ENCODE data around the gene ELF1. TPM values are rescaled to one million over a fixed set of nuclear protein-coding genes. Genes with fewer than 3 reads are reported as not detected.
A peak's percentile ranks its signal among the peaks of the same experiment; 100 is the strongest.

The ELF1 gene
- total RNA-seq = 100 to 1,000 TPM; 159 to 169 TPM

GRCh38 chr13:41019011-41019487 is at the start of gene ELF1:
TSS of gene ELF1 (minus strand) at chr13:41019316. CDS start at chr13:40982054, 37,262 bp downstream.
- DNase-seq = peak; percentile 71
- CTCF ChIA-PET = interaction anchor here (1.1 to 6.0 kb wide), 7 partner anchors 11 to 45 kb away, joined by 3 to 41 read pairs (median 14); partner anchors contain the start of gene WBP4
- H3K36me3 Mint-ChIP-seq (ENCODE audit: low read depth) = peaks cover 36% of the 10 kb centered on the region
- H3K27ac Mint-ChIP-seq = peak within 1 kb of the TSS; percentile 98
- no peaks in the 10 kb centered on the region for H3K9me3 Mint-ChIP-seq
- H3K4me1 Mint-ChIP-seq = peaks cover 41% of the 10 kb centered on the region
- peak within 1 kb of the TSS; percentile 88 for H3K4me3 Mint-ChIP-seq
- POLR2A ChIA-PET = interaction anchor here (0.9 to 17.6 kb wide), 16 partner anchors 11 to 446 kb away, joined by 3 to 445 read pairs (median 10); partner anchors contain the start of gene WBP4
- H3K27me3 Mint-ChIP-seq = no peaks in the 10 kb centered on the region

DNA sequence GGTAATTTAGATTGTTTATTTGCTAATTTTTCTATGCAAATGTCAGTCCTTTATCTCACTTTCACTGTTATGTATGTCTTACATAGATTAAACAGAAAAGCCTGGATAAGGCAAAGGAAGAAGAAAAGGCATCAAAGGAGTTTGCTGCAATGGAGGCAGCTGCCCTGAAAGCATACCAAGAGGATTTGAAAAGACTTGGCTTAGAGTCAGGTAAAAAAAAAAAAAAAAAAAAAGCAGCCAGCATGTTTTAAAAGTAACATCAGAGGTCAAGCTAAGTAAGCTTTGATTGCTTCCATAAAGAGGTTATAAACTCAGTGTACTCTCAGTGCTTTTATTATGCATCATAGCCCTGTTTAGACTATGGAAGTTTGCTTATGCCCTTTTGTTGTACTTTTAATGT is 46.0 kb upstream of the ELF1 start:
- Mint-ChIP-seq H3K27me3 (no peaks in the 10 kb centered on the region), H3K36me3 (ENCODE audit: low read depth) (peaks cover 54% of the 10 kb centered on the region), H3K9me3 (no peaks in the 10 kb centered on the region), H3K4me1 (peaks cover 21% of the 10 kb centered on the region), H3K4me3 (no peak overlapping the region), H3K27ac (no peak overlapping the region)
- CTCF ChIA-PET = interaction anchor here (0.7 to 2.9 kb wide), 2 partner anchors 11 to 272 kb away, joined by 3 to 11 read pairs; no protein-coding TSS in a partner anchor
- DNase-seq = no peak
- POLR2A ChIA-PET = no interaction called here

- CTCF ChIA-PET = interaction anchor here (2.9 kb wide), 1 partner anchor 11 kb away, joined by 11 read pairs; no protein-coding TSS in a partner anchor
- Mint-ChIP-seq H3K9me3 (no peaks in the 10 kb centered on the region), H3K27ac (no peak overlapping the region), H3K36me3 (ENCODE audit: low read depth) (peaks cover 51% of the 10 kb centered on the region), H3K4me3 (no peak overlapping the region), H3K27me3 (no peaks in the 10 kb centered on the region), H3K4me1 (peaks cover 25% of the 10 kb centered on the region)
- POLR2A ChIA-PET = no interaction called here
- no peak for DNase-seq
Measured at GRCh38 chr13:41064493-41064892, 45.4 kb upstream of the ELF1 start.

GRCh38 chr13:41061914-41062837 is 43.1 kb upstream of the ELF1 start:
- H3K27ac Mint-ChIP-seq = peak overlapping the region; percentile 91
- no peaks in the 10 kb centered on the region for H3K27me3 Mint-ChIP-seq
- peak overlapping the region; percentile 95 for H3K4me3 Mint-ChIP-seq
- ChIA-PET CTCF (interaction anchor here (1.1 to 2.9 kb wide), 2 partner anchors 8 to 380 kb away, joined by 3 to 11 read pairs; no protein-coding TSS in a partner anchor), POLR2A (interaction anchor here (1.4 to 11.9 kb wide), 6 partner anchors 45 to 202 kb away, joined by 7 to 147 read pairs (median 12); partner anchors contain the start of genes ELF1 and MTRF1)
- no peak for DNase-seq
- H3K4me1 Mint-ChIP-seq = peaks cover 43% of the 10 kb centered on the region
- H3K9me3 Mint-ChIP-seq = no peaks in the 10 kb centered on the region
- H3K36me3 Mint-ChIP-seq (ENCODE audit: low read depth) = peaks cover 39% of the 10 kb centered on the region

- Mint-ChIP-seq H3K4me3 (peak within 1 kb of the TSS; percentile 95), H3K4me1 (peaks cover 48% of the 10 kb centered on the region), H3K27ac (peak within 1 kb of the TSS; percentile 91), H3K36me3 (ENCODE audit: low read depth) (peaks cover 36% of the 10 kb centered on the region), H3K27me3 (no peaks in the 10 kb centered on the region), H3K9me3 (no peaks in the 10 kb centered on the region)
- CTCF ChIA-PET = interaction anchor here (0.7 to 4.4 kb wide), 14 partner anchors 8 to 379 kb away, joined by 3 to 33 read pairs (median 4); partner anchors contain the start of gene ELF1
- DNase-seq = peak; percentile 89
- POLR2A ChIA-PET = interaction anchor here (0.6 to 11.9 kb wide), 23 partner anchors 11 to 1210 kb away, joined by 3 to 147 read pairs (median 5); partner anchors contain the start of genes AKAP11, ELF1, KBTBD6 and MTRF1
Measured at GRCh38 chr13:41061075-41061913, 42.2 kb upstream of the ELF1 start, which contains the start of gene WBP4. TSS of gene WBP4 (plus strand) at chr13:41061509. CDS start at chr13:41061674, 165 bp downstream.

- H3K9me3 Mint-ChIP-seq = no peaks in the 10 kb centered on the region
Measured at GRCh38 chr13:41060724-41061074, 41.6 kb upstream of the ELF1 start.

DNA sequence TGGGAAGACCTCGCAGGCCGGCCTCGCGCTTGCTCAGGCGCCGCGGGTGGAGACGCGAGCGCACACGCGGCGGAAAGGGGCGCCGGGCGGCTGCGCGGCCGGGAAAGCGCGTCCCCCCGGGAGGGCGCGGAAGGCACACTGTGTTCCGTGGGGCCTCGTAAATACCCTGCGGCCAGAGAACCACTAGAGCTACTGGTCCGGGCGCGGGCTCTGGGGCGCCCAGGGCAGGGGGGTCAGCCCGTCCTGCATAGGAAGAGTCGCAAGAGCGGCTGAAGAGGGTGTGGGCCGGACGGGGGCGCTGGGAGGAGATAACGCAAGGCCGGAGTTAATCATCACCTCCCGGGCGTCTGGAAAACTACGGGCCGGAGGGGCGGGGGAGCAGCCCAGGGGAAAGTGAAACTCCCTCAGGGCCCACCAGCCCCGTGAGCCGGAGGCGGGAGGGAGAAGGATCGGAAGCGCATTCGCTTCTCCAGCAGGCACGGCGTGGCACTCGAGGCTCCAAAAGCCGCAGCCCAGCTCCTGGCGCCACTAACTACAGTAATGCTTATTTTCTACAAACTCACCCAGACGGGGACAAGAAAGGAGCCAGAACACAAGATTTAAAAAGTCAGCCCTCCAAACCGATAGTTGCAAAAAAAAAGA is 41.1 kb upstream of the ELF1 start:
- H3K27ac Mint-ChIP-seq = peak overlapping the region; percentile 91

More at GRCh38 chr13:41060724-41061074, 41.6 kb upstream of the ELF1 start:
- CTCF ChIA-PET = interaction anchor here (0.7 to 4.4 kb wide), 15 partner anchors 8 to 378 kb away, joined by 3 to 33 read pairs (median 4); partner anchors contain the start of gene ELF1
- H3K4me1 Mint-ChIP-seq = peaks cover 50% of the 10 kb centered on the region
- H3K36me3 Mint-ChIP-seq (ENCODE audit: low read depth) = peaks cover 32% of the 10 kb centered on the region
- DNase-seq = peak; percentile 84
- H3K27me3 Mint-ChIP-seq = no peaks in the 10 kb centered on the region
- POLR2A ChIA-PET = interaction anchor here (0.6 to 11.9 kb wide), 23 partner anchors 11 to 1211 kb away, joined by 3 to 147 read pairs (median 5); partner anchors contain the start of genes AKAP11, ELF1, KBTBD6 and MTRF1
- peak overlapping the region; percentile 95 for H3K4me3 Mint-ChIP-seq
- peak overlapping the region; percentile 91 for H3K27ac Mint-ChIP-seq

DNA sequence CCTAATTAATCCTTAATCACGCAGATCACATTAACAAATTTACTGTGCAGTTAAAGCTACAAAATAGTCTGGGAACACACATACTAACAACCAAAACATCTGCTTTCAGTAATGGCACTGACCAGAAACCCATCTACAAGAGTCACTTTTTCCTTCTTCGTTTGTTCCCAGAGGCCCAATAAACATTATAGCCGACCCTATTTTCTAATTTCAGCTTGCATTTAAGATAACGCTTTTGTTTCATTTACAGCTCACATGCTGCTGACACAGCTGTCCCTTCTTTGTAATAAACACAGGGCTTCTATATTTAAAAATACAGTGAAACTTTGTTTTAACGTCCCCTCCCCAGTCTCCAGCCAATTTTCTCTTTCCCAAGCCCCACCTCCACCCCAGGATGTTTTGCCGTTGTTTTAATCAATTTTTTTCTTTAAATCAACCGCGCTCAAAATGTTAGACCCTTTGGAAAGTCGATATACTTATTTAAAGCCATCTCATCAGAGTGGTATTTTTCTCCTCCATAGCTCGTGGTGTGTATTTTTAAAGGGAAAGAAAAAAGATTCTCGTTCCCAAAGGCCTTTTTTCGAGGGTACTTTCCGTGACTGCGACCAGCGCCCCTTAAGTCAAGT is 40.5 kb upstream of the ELF1 start:
- POLR2A ChIA-PET = interaction anchor here (0.6 to 11.9 kb wide), 10 partner anchors 19 to 138 kb away, joined by 3 to 147 read pairs (median 8); partner anchors contain the start of gene ELF1
- H3K4me1 Mint-ChIP-seq = peaks cover 58% of the 10 kb centered on the region
- no peaks in the 10 kb centered on the region for H3K27me3 Mint-ChIP-seq
- peaks cover 23% of the 10 kb centered on the region for H3K36me3 Mint-ChIP-seq (ENCODE audit: low read depth)
- DNase-seq = no peak
- CTCF ChIA-PET = interaction anchor here (0.9 to 4.4 kb wide), 11 partner anchors 9 to 163 kb away, joined by 3 to 33 read pairs (median 4); partner anchors contain the start of gene ELF1
- H3K4me3 Mint-ChIP-seq = peak overlapping the region; percentile 95
- peak overlapping the region; percentile 91 for H3K27ac Mint-ChIP-seq
- H3K9me3 Mint-ChIP-seq = no peaks in the 10 kb centered on the region

More for the DNA sequence above, 41.1 kb upstream of the ELF1 start:
- Mint-ChIP-seq H3K9me3 (no peaks in the 10 kb centered on the region), H3K36me3 (ENCODE audit: low read depth) (peaks cover 27% of the 10 kb centered on the region), H3K4me1 (peaks cover 53% of the 10 kb centered on the region), H3K27me3 (no peaks in the 10 kb centered on the region), H3K4me3 (peak overlapping the region; percentile 95)
- POLR2A ChIA-PET = interaction anchor here (0.6 to 11.9 kb wide), 19 partner anchors 20 to 1211 kb away, joined by 3 to 147 read pairs (median 4); partner anchors contain the start of genes AKAP11 and ELF1
- CTCF ChIA-PET = interaction anchor here (0.7 to 4.4 kb wide), 14 partner anchors 9 to 283 kb away, joined by 3 to 33 read pairs (median 4); partner anchors contain the start of gene ELF1
- DNase-seq = peak; percentile 70

DNA sequence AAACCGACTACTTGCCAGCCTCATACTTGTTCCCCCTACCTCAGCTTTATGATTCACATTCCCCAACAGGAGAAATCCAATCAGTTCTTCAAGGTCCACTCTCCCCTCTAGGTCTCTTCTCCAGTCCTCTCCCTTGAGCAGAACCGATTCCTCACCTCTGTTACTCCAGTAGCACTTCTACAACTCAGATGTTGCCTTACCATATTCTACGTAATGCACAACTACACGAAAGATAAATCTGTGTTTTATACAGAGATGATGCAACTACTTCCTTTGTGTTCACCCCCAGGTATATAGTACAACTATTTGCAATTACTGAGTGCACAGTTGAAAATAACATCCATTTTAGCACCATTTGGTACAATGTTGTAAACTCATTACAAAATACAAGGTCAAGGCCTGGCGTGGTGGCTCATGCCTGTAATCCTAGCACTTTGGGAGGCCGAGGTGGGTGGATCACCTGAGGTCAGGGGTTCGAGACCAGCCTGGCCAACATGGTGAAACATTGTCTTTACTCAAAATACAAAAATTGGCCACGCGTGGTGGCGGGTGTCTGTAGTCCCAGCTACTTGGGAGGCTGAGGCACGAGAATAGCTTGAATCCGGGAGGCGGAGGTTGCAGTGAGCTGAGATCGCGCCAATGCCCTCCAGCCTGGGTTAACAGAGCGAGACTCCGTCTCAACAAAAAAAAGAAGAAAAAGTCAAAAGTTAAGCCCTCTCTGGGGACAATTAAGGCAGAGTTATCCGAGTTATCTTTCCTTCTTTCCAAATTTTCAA is 39.4 kb upstream of the ELF1 start:
- ChIA-PET POLR2A (interaction anchor here (1.4 to 11.9 kb wide), 5 partner anchors 41 to 80 kb away, joined by 3 to 147 read pairs (median 13); partner anchors contain the start of gene ELF1), CTCF (interaction anchor here (1.0 to 4.4 kb wide), 7 partner anchors 10 to 137 kb away, joined by 3 to 33 read pairs (median 7); partner anchors contain the start of genes ELF1 and KBTBD7)
- H3K9me3 Mint-ChIP-seq = no peaks in the 10 kb centered on the region
- no peak for DNase-seq
- no peak overlapping the region for H3K27ac Mint-ChIP-seq
- H3K27me3 Mint-ChIP-seq = no peaks in the 10 kb centered on the region
- peaks cover 62% of the 10 kb centered on the region for H3K4me1 Mint-ChIP-seq
- H3K36me3 Mint-ChIP-seq (ENCODE audit: low read depth) = peaks cover 17% of the 10 kb centered on the region
- H3K4me3 Mint-ChIP-seq = no peak overlapping the region

Data from activated CD4-positive, alpha-beta memory T cell treated with anti-CD3 and anti-CD28 coated beads, Interleukin-2, amount 10 ng/mL, durations not matched to agents 7 days and 5 days (primary cell).